NCI-H526 treated with DMSO at 0.1 percent for 48 hours (cell line): ENCODE measurements around the gene SCNN1G.

Experiments
- DNase-seq: peaks from one replicate; lab custom pipeline; 2025; lab: John Stamatoyannopoulos, UW

The SCNN1G gene

DNA sequence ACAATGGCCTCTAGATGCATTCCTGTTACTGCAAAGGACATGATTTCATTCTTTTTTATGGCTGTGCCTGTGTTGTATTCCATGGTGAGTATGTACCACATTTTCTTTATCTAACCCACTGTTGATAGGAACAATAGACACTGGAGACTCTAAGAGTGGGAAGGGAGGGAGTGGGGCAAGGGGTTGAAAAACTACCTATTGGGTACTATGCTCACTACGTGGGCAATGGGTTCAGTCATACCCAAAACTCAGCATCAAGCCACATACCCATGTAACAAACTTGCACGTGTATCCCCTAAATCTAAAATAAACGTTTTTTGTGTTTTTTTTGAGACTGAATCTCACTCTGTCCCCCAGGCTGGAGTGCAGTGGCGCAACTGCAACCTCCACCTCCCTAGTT lies 72.5 kb downstream of the SCNN1G start:
- no peak for DNase-seq

DNA sequence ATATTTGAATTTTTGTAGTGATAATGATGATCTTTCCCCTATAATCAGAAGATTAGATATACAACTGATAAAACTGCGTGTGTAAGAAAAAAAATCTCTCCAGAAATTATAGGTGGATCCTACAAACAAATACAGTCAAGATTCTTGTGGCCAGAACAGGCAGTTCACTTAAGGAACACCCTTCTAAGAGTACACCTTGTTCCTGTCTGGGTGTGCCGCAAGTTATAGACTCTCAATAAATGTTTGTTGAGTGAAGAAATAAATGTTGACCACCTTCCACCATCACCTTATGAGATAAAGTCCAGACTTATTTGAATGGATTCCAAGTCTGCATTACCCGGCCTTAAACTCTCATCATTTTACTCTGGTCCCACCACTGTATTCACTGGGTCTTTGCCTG lies 73.9 kb downstream of the SCNN1G start:
- DNase-seq, result no peak

DNA sequence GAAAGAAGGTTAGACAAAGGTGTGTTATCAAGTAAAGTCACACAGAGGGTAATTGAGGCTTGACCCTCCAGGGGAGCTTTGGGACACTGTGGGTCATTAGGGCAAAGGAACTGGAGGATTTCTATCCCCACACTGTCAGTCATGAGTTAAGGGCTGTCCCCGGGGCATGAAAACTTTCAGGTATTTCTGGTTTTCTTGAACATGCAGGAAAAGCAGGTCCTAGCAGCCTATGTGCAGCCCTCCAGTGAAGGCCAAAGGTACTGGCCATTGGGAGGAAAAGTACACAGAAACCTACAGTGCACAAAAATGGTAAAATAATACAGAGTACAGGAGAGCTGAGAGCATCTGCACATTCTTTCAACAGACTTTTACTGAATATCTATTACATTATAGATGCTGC lies 75.1 kb downstream of the SCNN1G start:
- DNase-seq, result no peak

DNA sequence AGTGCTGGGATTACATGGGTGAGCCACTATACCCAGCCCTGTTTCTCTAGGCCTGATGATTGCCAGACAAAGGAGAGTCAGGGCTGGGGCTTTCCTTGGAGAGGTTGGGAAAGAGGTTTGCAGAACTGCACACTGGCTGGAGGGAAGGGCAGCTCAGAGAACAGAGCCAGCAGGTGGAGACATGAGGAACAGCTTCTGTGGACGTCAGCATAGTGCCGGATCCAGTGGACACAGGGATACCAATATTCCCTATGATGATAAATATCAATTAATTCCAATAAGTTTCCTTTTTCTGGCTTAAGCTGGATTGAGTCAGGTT lies 76.3 kb downstream of the SCNN1G start:
- no peak for DNase-seq
